RWPE2 (cell line): ENCODE measurements around the gene SAMD10.

ENCODE experiments used
- ATAC-seq: fragments of 200-7000 bp; cut with Tn5 transposase; 3 replicates; pipeline ENCODE4 v1.9.1; 2021; ENCODE audit warnings: low read depth
- DNase-seq: peaks from one replicate; pipeline ENCODE4 v3.0.0-alpha.2; 2020; ENCODE audit warnings: low spot score
- H3K27ac ChIP-seq: fragments of 450-650 bp; 2 replicates; pipeline ENCODE4 v1.5.1; 2017; ENCODE audit warnings: mild to moderate bottlenecking; ENCODE audit not compliant: poor library complexity, severe bottlenecking
- H3K27me3 ChIP-seq: fragments of 250-450 bp; sonication (Bioruptor Pico); 2 replicates; pipeline ENCODE4 v1.5.1; 2021; ENCODE audit warnings: mild to moderate bottlenecking, moderate library complexity; ENCODE audit not compliant: insufficient read depth, poor library complexity, severe bottlenecking
- H3K36me3 ChIP-seq: fragments of 250-450 bp; sonication (Bioruptor Pico); 2 replicates; pipeline ENCODE4 v1.5.1; 2020; ENCODE audit warnings: low read depth, mild to moderate bottlenecking, moderate library complexity
- H3K4me1 ChIP-seq: fragments of 250-450 bp; sonication (Bioruptor Pico); 2 replicates; pipeline ENCODE4 v1.5.1; 2021; ENCODE audit warnings: mild to moderate bottlenecking, moderate library complexity; ENCODE audit not compliant: insufficient read depth, poor library complexity, severe bottlenecking
- H3K4me3 ChIP-seq: fragments of 250-450 bp; sonication (Bioruptor Pico); 2 replicates; pipeline ENCODE4 v1.5.1; 2021; ENCODE audit warnings: mild to moderate bottlenecking, moderate library complexity; ENCODE audit not compliant: severe bottlenecking
- H3K9me3 ChIP-seq: fragments of 250-450 bp; sonication (Bioruptor Pico); 2 replicates; pipeline ENCODE4 v1.5.1; 2021; ENCODE audit warnings: mild to moderate bottlenecking, moderate library complexity; ENCODE audit not compliant: severe bottlenecking
- CTCF ChIP-seq: fragments of 450-650 bp; IDR thresholded peaks from one replicate; pipeline ENCODE4 v1.5.1; 2017; ENCODE audit warnings: mild to moderate bottlenecking, moderate library complexity; ENCODE audit not compliant: poor library complexity, severe bottlenecking

SAMD10 gene

DNA sequence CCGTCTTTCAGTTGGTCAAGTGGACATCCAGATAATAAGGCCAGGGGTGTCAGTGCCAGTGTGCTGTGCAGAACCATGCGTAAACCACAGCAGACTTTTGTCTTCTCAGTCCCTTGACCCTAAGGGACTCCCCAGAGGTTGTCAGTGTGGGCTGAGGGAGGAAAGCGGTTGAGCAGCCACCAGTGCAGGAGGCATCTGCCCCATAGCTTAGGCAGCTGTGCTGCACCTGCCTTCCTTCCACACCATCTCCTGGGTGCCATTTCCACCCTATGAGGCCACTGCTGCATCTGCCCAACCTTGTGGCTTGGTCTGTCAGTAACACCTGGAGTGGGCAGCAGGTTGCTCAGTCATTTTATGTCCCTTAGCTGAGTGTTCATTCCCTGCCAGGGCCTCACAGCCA lies 27.5 kb upstream of the SAMD10 start:
- Histone ChIP-seq H3K9me3 (peaks cover 4% of the 10 kb centered on the region), H3K4me3 (no peak overlapping the region), H3K27ac (no peak overlapping the region), H3K36me3 (peaks cover 88% of the 10 kb centered on the region), H3K27me3 (no peaks in the 10 kb centered on the region), H3K4me1 (no peaks in the 10 kb centered on the region)
- no peak; the same call in 2 of the 3 replicates for ATAC-seq
- no peak for TF ChIP-seq CTCF
- DNase-seq, result no peak

GRCh38 chr20:64006490-64006889 lies 27.0 kb upstream of the SAMD10 start:
- H3K36me3 ChIP-seq, result peaks cover 90% of the 10 kb centered on the region
- H3K4me3 ChIP-seq, result no peak overlapping the region
- DNase-seq (no peak), ATAC-seq (no peak)
- H3K27me3 ChIP-seq, result no peaks in the 10 kb centered on the region
- H3K4me1 ChIP-seq, result no peaks in the 10 kb centered on the region
- no peak for TF ChIP-seq CTCF
- H3K9me3 ChIP-seq, result peaks cover 4% of the 10 kb centered on the region
- no peak overlapping the region for H3K27ac ChIP-seq

DNA sequence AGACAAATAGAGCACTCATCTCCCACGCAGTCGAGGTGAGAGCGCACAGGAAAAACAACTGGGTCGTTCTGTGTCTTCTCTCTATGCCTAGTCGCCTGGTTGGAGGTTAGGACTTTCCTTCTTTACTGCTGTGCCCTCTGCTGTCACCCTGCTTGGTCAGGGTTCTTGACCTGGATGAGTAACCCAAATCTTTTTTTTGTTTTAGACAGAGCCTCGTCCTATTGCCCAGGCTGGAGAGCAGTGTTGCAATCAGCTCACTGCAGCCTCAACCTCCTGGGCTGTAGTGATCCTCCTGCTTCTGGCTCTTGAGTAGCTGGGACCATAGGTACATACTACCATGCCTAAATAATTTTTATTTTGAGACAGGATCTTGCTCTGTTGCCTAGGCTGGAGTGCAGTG lies 26.0 kb upstream of the SAMD10 start:
- no peak for DNase-seq
- Histone ChIP-seq H3K36me3 (peaks cover 90% of the 10 kb centered on the region), H3K4me1 (no peaks in the 10 kb centered on the region), H3K4me3 (no peak overlapping the region), H3K27me3 (no peaks in the 10 kb centered on the region), H3K27ac (no peak overlapping the region), H3K9me3 (peaks cover 4% of the 10 kb centered on the region)
- TF ChIP-seq CTCF, result no peak
- ATAC-seq, result no peak

DNA sequence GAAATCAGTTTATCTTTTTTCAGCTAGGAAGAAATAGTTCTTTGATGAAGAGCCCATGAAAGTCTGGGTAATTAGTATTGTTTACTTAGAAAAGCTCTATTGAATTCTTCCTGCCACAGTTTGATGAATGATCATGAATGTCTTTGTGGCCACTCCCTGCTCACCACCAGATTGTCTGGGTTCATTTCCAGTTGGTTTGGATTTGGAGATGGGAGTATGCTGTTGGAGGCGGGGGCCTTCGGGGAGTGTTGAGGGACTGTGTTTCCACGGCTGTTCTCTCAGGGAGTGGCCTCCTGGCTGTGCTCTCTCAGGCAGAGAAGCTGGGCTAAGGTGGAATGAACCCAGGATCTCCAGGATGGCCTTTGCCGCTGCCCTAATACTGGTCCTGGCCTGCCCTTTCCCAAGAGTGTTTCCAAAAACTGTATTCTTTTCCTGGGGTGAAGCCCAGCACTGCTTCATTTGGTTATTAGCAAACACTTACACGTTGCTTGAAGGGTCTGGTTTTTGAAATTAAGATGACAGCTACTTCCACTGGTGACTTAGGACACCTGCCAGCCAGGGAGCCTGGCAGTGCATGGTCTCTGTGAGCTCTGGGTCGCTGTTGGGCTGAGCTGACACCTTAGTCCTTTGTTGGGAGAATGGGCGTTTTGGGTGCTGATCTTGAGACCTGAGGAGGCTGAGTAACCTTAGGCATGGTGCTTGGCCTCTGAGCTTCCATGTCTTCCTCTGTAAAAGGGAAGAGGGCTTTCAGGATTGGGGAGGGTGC lies 24.7 kb upstream of the SAMD10 start:
- TF ChIP-seq CTCF, result no peak
- no peak for DNase-seq
- Histone ChIP-seq H3K9me3 (peaks cover 4% of the 10 kb centered on the region), H3K4me1 (no peaks in the 10 kb centered on the region), H3K36me3 (peaks cover 90% of the 10 kb centered on the region), H3K27me3 (no peaks in the 10 kb centered on the region), H3K4me3 (no peak overlapping the region), H3K27ac (no peak overlapping the region)
- ATAC-seq, result no peak; the same call in 2 of the 3 replicates

DNA sequence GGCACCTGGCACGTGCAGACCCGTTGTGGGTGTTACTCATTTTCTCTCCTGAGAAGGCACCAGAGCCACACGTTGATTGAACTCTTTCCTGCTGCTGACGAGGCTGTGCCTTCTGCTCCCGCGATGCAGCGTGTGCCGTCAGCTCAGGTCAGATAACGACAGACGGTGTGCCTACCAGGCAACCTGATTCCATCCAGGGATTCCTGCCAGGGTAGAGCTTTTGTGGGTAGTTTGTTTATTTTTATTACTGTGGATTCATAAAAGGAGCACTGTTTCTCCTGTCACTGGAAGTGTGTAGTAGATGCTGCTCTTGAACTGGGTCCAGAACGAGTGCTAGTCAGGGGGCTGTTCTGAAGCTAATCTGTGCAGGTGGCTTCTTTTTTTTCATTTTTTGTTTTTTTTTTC lies 22.2 kb upstream of the SAMD10 start:
- DNase-seq (no peak), ATAC-seq (no peak; the same call in 2 of the 3 replicates)
- Histone ChIP-seq H3K36me3 (peaks cover 94% of the 10 kb centered on the region), H3K4me3 (no peak overlapping the region), H3K27me3 (no peaks in the 10 kb centered on the region), H3K4me1 (no peaks in the 10 kb centered on the region), H3K27ac (no peak overlapping the region), H3K9me3 (no peaks in the 10 kb centered on the region)
- no peak for TF ChIP-seq CTCF
